C1 segment of cervical spinal cord (tissue), 14 donors: Measurements from ENCODE around the gene C1GALT1.
"Not testable (repeated sequence)": the region's sequence is repeated elsewhere in the genome, so short reads cannot be mapped to it uniquely, and the experiment has no call there.

Experiments
- DNase-seq, 14 donors: peaks; one replicate each; lab custom pipeline; 2025; lab: John Stamatoyannopoulos, UW

Gene C1GALT1

DNA sequence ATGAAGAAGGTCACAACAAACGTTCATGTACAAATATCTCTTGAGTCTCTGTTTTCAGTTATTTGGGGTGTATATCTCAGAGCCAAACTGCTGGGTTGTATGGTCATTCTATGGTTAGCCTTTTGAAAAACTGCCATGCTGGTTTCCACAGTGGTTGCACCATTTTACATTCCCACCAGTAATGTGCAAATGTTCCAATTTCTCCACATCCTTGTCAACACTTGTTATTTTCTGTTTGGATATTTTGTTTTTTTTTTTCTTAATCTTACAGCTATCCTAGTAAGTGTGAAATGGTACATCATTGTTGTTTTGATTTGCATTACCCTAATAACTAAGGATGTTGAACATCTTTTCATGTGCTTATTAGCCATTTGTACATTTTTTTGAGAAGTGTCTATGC, 13.0 kb upstream of the C1GALT1 start:
- DNase-seq: no peak

DNA sequence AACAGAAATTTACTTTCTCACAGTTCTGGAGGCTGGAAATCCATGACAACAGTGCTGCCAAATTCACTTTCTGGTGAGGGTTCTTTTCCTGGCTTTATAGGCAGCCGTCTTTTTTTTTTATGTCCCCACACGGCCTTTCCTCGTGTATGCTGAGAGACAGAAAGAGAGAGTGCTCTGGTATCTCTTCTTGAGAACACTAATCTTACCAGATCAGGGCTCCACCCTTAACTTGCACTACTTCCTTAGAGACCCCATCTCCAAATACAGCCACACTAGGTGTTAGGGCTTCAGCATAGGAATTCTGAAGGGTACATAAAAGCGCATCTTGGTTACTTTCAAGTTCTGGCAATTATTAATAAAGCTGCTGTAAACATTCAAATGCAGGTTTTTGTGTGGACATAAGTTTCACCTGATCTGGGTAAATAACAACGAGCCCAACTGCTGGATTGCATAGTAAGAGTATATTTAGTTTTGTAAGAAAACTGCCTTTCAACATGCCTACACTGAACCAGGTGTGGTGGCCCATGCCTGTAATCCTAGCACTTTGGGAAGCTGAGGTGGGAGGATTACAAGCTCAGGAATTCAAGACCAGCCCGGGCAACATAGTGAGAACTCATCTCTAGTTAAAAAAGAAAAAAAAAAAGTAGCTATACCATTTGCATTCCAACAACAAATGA, 8.2 kb upstream of the C1GALT1 start:
- no peak for DNase-seq

DNA sequence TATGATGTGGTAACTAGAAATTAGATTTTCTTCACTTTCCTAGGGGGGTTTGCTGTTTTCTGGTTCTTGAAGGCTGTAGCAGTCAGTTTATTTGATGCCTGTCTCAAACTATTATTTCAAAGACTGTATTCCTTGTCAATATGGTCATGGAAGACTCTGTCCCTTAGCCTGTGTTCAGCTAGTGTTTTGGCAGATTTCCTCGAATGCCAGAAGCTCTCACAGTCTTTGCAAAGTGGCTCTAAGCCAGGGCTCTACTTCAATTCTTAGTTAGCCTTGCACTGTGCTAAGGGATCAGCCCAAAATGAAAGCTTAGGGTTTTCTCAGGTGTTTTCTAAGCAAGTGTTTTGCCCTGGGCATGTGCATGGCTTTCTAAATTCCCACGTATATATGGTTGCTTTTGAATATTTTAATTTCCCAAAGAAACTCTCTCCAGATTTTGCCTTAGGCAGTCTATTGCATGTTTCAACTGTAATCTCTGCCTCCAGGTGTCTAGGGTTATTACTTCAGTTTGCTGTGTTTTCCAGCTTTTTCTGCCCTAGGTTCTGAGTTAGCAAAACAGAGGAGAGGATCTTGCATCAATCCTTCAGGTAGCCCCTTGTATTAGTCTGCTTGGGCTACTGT, 7.2 kb upstream of the C1GALT1 start:
- no peak for DNase-seq

DNA sequence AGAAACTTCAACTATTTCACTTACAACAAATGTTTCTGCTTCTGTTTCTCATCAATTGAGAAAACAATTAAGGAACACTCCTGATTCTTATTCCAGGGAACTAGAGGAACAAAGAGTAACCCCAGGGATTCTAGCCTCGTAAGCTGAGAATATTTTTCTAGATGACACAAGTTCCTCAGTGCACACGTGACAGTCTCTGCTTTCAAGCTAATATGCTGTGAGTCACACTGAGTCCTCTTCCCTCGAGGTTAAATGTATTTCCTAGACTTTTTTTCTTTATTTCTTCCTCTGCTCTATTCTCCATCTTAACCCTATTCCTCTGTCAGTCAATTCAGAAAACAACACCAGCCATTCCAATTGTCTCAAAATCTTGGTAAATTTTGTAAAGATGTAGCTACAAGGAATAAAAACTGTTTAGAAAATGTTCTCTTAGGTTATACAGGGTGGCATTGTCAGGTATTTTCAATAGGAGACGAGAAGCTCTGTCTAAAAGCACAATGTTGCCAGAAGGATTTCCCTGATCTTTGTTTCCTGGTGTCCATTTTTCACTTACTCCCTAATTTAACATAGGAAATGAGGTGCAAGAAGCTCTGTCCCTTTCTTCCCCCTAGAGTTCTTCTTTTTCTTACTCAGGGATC, 5.8 kb upstream of the C1GALT1 start:
- DNase-seq: no peak

GRCh38 chr7:7177044-7177517, 5.3 kb upstream of the C1GALT1 start:
- no peak for DNase-seq

- no peak for DNase-seq
These were observed 4.3 kb upstream of the C1GALT1 start for GRCh38 chr7:7178081-7178480.

- no peak for DNase-seq
These were observed 3.4 kb upstream of the C1GALT1 start for GRCh38 chr7:7178906-7179305.

DNA sequence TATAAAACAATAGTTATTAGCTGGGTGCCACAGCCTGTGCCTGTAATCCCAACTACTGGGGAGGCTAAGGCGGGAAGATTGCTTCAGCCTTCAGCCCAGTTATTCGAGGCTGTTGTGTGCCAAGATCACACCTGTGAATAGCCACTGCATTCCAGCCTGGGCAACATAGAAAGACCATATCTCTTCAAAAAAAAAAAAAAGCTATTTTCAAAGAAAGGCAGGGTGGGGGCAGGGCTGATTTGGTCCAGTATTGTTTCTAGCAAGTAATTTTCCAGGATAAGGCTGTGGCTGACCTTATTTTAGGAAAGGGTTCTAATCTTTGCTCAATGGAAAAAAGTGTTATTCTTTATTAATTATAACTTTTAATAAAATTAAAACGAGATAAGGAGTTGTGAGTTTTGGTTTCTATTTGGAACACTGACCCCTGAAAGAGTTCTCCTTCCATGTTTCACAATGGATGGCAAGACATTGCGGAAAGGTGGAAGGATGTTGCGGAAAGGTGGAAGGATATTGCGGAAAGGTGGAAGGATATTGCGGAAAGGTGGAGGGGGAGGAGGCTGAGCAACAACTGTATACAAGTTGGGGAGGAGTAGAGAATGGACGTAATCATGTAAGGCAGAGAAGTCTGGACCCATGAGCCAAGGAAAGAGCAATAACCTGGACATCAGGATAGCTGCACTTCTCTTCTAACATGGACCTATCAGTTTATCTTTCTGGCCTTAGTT, 1.5 kb upstream of the C1GALT1 start:
- DNase-seq: no peak

DNA sequence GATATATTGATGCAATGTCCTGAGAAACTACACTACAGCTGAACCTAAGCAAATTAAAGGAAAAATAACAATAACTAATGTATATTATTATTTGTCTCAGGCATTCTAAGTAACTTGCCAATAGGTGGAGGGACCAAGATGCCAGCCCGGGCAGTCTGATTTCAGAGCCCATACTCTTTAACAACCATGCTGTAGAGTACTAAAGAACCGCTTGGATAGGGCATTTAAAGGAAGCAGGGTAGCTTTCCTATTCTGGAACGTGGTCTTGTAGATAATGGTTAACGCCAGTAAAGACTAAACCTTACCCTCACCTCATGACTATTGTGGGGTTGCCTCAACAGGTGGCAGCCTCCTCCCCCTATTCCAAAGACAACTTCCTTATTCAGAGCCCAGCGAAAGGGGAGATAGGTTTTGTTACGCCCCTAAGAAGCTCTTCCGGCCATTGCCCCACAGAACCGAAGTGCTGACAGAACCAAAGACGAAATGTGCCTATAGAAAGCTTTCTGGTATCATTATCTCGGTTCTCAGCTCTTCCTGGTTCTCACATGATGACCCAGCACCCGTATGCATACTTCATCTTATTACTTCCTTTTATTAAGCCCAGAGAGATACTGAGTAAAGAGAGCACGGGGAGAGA, 707 bp upstream of the C1GALT1 start:
- peak in 5 of 14 donors; percentile 34 to 66 (median 47) for DNase-seq

DNA sequence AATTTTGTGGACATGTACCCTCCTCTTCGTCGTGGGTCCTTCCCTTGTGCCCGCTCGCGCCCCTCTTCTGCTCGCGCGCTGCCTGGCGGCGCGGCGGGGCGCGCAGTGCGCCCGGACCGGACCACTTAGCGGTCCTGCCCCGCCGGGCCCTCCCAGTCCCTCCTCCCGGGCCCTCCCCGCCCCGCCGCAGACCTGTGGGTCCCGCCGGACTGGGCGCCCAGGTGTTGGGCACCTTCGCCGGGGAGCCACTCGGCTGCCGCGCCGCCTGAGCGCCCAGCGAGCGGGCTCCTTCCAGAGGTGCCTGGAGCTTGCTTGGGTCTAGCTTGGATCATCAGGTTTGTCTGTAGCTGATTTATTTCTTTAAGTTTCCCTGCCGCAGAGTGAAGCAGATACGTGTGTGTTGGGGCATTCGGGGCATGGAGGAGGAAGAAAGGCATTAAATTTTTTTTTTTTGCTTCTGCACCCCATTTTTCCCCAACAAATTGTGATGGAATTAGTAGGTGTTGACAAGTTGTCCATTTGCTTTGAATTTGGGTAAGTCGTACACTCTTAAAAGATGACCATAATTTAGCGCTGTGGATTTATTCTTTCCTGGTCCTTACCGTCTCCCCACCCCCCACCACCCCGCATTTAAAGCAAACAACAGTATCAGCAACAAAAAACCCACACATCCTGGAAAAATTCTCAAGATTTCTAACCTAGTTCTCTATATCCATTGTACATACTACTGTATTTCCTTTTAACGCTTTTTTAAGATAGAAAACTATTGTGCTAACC, 905 bp downstream of the C1GALT1 start:
- peak in 7 of 14 donors; percentile 45 to 85 (median 66) for DNase-seq

GRCh38 chr7:7183838-7184463, 1.6 kb downstream of the C1GALT1 start:
- peak in 1 of 14 donors; percentile 2 for DNase-seq

DNA sequence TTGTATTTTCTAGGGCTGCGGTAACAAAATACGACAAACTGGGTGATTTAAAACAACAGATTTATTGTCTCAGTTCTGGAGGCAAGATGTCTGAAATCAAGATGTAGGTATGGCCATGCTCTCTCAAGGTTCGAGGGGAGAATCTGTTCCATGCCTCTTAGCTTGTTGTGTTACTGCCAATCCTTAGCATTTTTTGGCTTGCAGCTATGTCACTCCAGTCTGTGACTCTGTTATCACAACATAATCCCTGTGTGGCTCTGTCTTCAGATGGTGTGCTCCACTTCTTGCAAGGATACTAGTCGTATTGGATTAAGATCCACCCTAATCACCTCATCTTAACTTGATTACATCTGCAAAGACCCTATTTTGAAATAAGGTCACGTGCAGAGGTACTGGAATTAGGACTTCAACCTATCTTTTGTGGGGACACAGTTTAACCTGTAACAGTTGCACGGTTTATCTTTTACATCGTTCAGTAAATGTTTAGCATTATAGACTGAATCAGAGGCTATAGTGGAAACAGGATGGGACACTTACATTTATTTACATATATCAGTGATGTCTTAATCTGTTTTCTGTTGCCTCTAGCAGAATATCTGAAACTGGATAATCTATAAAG, 3.1 kb downstream of the C1GALT1 start:
- DNase-seq: peak in 1 of 14 donors; percentile 7

DNA sequence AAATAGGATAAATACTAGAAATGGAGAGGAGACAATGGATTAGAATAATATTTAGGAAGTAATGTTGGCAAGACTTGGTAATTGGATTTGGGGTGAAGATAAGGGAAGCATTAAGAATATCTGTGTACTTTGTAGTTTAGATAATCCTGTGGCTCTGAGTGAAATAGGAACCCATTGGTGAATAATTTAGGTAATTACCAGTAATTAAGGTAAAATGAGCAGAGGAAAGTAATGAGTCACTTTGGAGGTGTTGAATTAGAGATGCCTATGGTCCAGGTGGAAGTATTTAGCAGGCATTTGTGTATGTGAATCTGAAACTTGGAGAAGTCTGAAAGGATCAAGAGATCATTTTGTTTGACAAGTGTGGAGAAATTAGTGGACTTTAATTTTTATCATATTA, 5.7 kb downstream of the C1GALT1 start:
- no peak for DNase-seq

DNA sequence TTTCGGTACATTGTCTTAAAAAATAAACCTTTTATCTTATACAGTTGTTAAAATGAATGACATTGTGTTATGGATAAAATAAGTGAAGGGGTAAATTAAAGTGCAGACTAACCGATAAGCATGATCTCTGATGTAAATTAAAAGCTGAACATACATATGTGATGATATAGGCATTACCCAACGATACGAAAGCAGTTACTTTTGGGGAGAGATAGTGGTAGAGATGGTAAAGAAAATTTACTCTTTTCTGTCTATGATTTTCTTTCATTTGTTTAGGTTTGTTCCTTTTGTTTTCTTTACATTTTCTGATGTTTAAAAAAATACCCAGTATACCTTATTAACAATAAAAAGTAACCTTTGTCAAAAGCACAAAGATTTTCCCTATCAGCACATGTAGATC, 6.4 kb downstream of the C1GALT1 start:
- DNase-seq: no peak

DNA sequence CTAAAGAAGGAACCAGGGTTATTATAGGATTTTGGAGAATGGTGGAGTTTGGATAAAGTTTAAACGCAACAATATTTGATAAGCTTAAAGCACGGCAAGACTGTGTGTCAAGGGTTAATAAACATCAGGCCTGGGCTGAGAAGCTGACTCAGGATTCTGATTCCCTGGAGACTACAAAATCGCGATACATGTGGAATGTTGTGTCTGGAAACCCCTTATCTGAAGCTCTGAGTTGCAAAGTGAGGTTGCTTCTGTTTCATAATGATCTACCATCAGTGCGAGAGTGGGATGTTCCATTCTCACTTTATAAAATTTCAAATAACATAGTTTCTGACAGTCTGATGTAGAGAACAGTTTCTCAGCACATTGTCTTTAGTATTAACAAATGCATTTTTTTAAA, 7.8 kb downstream of the C1GALT1 start:
- DNase-seq: no peak

GRCh38 chr7:7191137-7191536, 8.8 kb downstream of the C1GALT1 start:
- DNase-seq: no peak

DNA sequence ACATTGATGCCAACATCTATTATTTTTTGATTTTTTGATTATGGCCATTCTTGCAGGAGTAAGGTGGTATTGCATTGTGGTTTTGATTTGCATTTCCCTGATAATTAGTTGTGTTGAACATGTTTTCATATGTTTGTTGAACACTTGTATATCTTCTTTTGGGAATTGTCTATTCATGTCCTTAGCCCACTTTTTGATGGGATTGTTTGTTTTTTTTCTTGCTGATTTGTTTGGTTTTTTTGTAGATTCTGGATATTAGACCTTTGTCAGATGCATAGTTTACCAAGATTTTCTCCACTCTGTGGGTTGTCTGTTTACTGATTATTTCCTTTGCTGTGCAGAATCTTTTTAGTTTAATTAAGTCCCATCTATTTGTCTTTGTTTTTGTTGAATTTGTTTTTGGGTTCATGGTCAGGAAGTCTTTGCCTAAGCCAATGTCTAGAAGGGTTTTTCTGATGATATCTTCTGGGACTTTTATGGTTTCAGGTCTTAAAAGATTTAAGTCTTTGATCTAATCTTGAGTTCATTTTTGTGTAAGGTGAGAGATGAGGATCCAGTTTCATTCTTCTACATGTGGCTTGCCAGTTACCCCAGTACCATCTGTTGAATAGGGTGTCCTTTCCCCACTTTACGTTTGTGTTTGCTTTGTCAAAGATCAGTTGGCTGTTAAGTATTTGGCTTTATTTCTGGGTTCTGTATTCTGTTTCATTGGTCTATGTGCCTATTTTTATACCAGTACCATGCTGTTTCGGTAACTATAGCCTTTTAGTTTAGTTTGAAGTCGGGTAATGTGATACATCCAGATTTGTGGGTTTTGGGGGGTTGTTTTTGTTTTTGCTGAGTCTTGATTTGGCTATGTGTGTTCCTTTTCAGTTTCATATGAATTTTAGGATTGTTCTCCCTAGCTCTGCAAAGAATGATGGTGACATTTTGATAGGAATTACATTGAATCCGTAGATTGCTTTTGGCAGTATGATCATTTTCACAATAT, 10.7 kb downstream of the C1GALT1 start:
- not testable (repeated sequence) for DNase-seq

DNA sequence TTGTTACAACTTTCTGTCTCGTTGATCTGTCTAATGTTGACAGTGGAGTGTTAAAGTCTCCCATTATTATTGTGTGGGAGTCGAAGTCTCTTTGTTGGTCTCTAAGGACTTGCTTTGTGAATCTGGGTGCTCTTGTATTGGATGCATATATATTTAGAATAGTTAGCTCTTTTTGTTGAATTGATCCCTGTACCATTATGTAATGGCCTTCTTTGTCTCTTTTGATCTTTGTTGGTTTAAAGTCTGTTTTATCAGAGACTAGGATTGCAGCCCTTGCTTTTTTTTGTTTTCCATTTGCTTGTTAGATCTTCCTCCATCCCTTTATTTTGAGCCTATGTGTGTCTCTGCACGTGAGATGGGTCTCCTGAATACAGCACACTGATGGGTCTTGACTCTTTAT, 17.2 kb downstream of the C1GALT1 start:
- not testable (repeated sequence) for DNase-seq

DNA sequence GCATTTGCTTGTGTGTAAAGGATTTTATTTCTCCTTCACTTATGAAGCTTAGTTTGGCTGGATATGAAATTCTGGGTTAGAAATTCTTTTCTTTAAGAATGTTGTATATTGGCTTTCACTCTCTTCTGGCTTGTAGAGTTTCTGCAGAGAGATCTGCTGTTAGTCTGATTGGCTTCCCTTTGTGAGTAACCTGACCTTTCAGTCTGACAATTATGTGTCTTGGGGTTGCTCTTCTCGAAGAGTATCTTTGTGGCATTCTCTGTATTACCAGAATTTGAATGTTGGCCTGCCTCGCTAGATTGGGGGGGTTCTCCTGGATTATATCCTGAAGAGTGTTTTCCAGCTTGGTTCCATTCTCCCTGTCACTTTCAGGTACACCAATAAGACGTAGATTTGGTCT, 17.9 kb downstream of the C1GALT1 start:
- not testable (repeated sequence) for DNase-seq
